Osteocyte (in vitro differentiated cells): ENCODE data around the gene ZFHX2. TPM values are rescaled to one million over a fixed set of nuclear protein-coding genes. Genes with fewer than 3 reads are reported as not detected.
"Not testable (repeated sequence)": the region's sequence is repeated elsewhere in the genome, so short reads cannot be mapped to it uniquely, and the experiment has no call there.

Experiments
- DNase-seq: peaks from one replicate; pipeline ENCODE4 v3.0.0; 2021; ENCODE audit warnings: mixed read lengths; ENCODE audit not compliant: unreplicated experiment; ENCODE audit errors: extremely low spot score
- H3K27ac Mint-ChIP-seq: one replicate; pipeline ENCODE4 v1.8.0; 2021; ENCODE audit warnings: mild to moderate bottlenecking, mixed read lengths; ENCODE audit not compliant: unreplicated experiment
- H3K27me3 Mint-ChIP-seq: one replicate; pipeline ENCODE4 v1.8.0; 2021; ENCODE audit warnings: mixed read lengths; ENCODE audit not compliant: unreplicated experiment
- H3K36me3 Mint-ChIP-seq: one replicate; pipeline ENCODE4 v1.8.0; 2021; ENCODE audit warnings: mixed read lengths; ENCODE audit not compliant: unreplicated experiment
- H3K4me1 Mint-ChIP-seq: one replicate; pipeline ENCODE4 v1.8.0; 2021; ENCODE audit warnings: mixed read lengths; ENCODE audit not compliant: unreplicated experiment
- H3K4me3 Mint-ChIP-seq: one replicate; pipeline ENCODE4 v1.8.0; 2021; ENCODE audit warnings: mild to moderate bottlenecking, moderate library complexity, mixed read lengths; ENCODE audit not compliant: unreplicated experiment
- H3K9me3 Mint-ChIP-seq: one replicate; pipeline ENCODE4 v1.8.0; 2021; ENCODE audit warnings: mixed read lengths; ENCODE audit not compliant: unreplicated experiment
- total RNA-seq: library from RNA; stranded (reverse); gene quantifications from 2 replicates; pipeline ENCODE4 v1.2.1, GENCODE V29; 2021
- TF ChIP-seq, protein P1 (sequence below): fragments of 200-600 bp; sonication (generic); IDR thresholded peaks from 2 replicates; pipeline ENCODE4 v1.5.0; 2021; ENCODE audit warnings: antibody characterized with exemption, mild to moderate bottlenecking, moderate library complexity

The ZFHX2 gene
- total RNA-seq, 1 donor from 2014 or later = 5.7 TPM

DNA sequence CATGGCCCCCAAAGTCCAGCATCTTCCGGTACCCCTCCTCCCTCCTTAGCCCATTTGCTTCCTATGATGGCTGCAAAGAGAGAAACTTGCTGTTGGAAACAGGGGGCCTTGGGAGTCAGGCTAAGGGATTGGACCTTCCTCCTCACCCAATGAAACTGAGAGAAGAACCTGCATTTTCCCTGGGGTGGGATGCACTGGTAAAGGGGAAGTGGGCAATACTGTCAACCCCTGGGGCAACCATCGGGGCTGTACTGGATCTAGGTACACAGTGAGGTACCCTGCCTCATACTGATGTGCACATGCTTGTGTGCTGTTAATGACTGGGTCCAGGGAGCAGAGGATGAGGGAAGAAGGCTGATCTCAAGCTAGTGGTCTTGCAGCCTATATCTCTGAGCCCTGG is 38.0 kb upstream of the ZFHX2 start:
- TF ChIP-seq, protein P1, sequence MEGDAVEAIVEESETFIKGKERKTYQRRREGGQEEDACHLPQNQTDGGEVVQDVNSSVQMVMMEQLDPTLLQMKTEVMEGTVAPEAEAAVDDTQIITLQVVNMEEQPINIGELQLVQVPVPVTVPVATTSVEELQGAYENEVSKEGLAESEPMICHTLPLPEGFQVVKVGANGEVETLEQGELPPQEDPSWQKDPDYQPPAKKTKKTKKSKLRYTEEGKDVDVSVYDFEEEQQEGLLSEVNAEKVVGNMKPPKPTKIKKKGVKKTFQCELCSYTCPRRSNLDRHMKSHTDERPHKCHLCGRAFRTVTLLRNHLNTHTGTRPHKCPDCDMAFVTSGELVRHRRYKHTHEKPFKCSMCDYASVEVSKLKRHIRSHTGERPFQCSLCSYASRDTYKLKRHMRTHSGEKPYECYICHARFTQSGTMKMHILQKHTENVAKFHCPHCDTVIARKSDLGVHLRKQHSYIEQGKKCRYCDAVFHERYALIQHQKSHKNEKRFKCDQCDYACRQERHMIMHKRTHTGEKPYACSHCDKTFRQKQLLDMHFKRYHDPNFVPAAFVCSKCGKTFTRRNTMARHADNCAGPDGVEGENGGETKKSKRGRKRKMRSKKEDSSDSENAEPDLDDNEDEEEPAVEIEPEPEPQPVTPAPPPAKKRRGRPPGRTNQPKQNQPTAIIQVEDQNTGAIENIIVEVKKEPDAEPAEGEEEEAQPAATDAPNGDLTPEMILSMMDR = no peak
- Mint-ChIP-seq H3K27me3 (peaks cover 33% of the 10 kb centered on the region), H3K36me3 (no peaks in the 10 kb centered on the region), H3K4me3 (no peak overlapping the region), H3K4me1 (peaks cover 2% of the 10 kb centered on the region), H3K9me3 (no peaks in the 10 kb centered on the region), H3K27ac (no peak overlapping the region)
- DNase-seq = no peak

DNA sequence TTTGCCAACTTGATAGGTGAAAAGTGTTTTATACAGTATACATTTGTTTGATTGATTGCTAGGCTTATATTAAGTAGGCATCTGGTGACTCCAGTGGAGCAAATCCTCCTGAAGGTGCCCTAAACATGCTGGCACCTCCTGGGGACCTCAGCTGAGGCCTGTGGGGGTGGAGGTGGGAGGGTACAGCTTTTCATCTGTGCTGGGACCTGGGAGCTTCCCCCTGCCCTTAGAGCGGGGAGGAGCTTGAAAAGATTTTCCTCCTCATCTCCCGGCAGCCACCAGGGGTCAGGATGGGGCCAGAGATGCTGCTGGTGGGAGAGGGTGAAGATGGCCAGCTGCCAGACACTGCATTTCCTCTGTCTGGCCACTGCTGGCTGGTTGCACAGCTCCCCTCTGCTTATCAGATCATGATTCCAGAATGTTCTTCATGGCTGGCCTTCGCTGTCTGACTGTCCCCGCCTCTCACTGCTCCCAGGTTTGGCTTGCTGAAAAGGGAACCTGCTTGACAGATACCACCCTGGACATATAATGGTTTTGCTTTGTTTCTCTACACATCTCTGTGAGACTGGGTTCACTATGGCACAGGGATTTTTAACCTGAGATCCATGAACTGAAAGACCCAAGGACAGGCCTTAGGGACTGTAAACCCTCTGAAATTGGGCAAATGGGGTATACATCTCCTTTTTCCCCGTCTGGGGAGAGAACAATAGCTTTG is 37.5 kb upstream of the ZFHX2 start:
- no peak overlapping the region for H3K4me3 Mint-ChIP-seq
- peaks cover 2% of the 10 kb centered on the region for H3K4me1 Mint-ChIP-seq
- no peaks in the 10 kb centered on the region for H3K9me3 Mint-ChIP-seq
- peak; percentile 95 for DNase-seq
- no peaks in the 10 kb centered on the region for H3K36me3 Mint-ChIP-seq
- peaks cover 33% of the 10 kb centered on the region for H3K27me3 Mint-ChIP-seq
- no peak overlapping the region for H3K27ac Mint-ChIP-seq
- TF ChIP-seq, protein P1 = peak; percentile 80

GRCh38 chr14:23584527-23585203 is 33.1 kb upstream of the ZFHX2 start:
- peaks cover 31% of the 10 kb centered on the region for H3K27me3 Mint-ChIP-seq
- not testable (repeated sequence) for H3K27ac Mint-ChIP-seq

DNA sequence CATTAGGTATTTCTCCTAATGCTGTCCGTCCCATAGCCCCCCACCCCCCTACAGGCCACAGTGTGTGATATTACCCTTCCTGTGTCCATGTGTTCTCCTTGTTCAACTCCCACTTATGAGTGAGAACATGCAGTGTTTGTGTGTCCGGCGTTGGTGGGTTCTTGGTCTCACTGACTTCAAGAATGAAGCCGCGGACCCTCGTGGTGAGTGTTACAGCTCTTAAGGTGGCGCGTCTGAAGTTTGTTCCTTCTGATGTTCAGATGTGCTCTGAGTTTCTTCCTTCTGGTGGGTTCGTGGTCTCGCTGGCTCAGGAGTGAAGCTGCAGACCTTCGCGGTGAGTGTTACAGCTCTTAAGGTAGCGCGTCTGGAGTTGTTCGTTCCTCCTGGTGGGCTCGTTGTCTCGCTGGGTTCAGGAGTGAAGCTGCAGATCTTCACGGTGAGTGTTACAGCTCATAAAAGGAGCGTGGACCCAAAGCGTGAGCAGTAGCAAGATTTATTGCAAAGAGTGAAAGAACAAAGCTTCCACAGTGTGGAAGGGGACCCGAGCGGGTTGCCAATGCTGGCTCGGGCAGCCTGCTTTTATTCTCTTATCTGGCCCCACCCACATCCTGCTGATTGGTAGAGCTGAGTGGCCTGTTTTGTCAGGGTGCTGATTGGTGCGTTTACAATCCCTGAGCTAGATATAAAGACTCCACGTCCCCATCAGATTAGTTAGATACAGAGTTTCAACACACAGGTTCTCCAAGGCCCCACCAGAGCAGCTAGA is 32.4 kb upstream of the ZFHX2 start:
- DNase-seq, H3K9me3 Mint-ChIP-seq, H3K4me3 Mint-ChIP-seq, H3K36me3 Mint-ChIP-seq, H3K4me1 Mint-ChIP-seq, H3K27ac Mint-ChIP-seq: not testable (repeated sequence)
- H3K27me3 Mint-ChIP-seq = peaks cover 35% of the 10 kb centered on the region

More at GRCh38 chr14:23584527-23585203, 33.1 kb upstream of the ZFHX2 start:
- H3K4me3 Mint-ChIP-seq, H3K4me1 Mint-ChIP-seq, DNase-seq, H3K36me3 Mint-ChIP-seq, H3K9me3 Mint-ChIP-seq: not testable (repeated sequence)

- Mint-ChIP-seq H3K9me3 (no peaks in the 10 kb centered on the region), H3K36me3 (no peaks in the 10 kb centered on the region), H3K27ac (no peak overlapping the region), H3K27me3 (peaks cover 43% of the 10 kb centered on the region), H3K4me3 (no peak overlapping the region), H3K4me1 (peaks cover 7% of the 10 kb centered on the region)
- DNase-seq = no peak
- TF ChIP-seq, protein P1 = no peak
Observed at GRCh38 chr14:23582906-23583760, 31.6 kb upstream of the ZFHX2 start.
